Glutamatergic neuron (in vitro differentiated cells): ENCODE results near the gene MAP3K5. TPM values are rescaled to one million over a fixed set of nuclear protein-coding genes. Genes with fewer than 3 reads are reported as not detected.

ENCODE experiments used
- DNase-seq: peaks from one replicate; pipeline ENCODE4 v3.0.0; 2022
- H3K27ac Mint-ChIP-seq: one replicate; pipeline ENCODE4 v1.8.0; 2020; ENCODE audit warnings: mild to moderate bottlenecking, mixed read lengths, inconsistent platforms; ENCODE audit not compliant: unreplicated experiment
- H3K27me3 Mint-ChIP-seq: one replicate; pipeline ENCODE4 v1.8.0; 2020; ENCODE audit warnings: mild to moderate bottlenecking, moderate library complexity, mixed read lengths, inconsistent platforms; ENCODE audit not compliant: unreplicated experiment
- H3K36me3 Mint-ChIP-seq: one replicate; pipeline ENCODE4 v1.8.0; 2020; ENCODE audit warnings: mild to moderate bottlenecking, mixed read lengths, inconsistent platforms; ENCODE audit not compliant: unreplicated experiment
- H3K4me1 Mint-ChIP-seq: one replicate; pipeline ENCODE4 v1.8.0; 2020; ENCODE audit warnings: mild to moderate bottlenecking, low read depth, mixed read lengths, inconsistent platforms; ENCODE audit not compliant: unreplicated experiment
- H3K4me3 Mint-ChIP-seq: one replicate; pipeline ENCODE4 v1.8.0; 2020; ENCODE audit warnings: mild to moderate bottlenecking, mixed read lengths, inconsistent platforms; ENCODE audit not compliant: unreplicated experiment
- H3K9me3 Mint-ChIP-seq: one replicate; pipeline ENCODE4 v1.8.0; 2020; ENCODE audit warnings: mild to moderate bottlenecking, moderate library complexity, mixed read lengths, inconsistent platforms; ENCODE audit not compliant: unreplicated experiment
- CTCF ChIP-seq: fragments of 200-600 bp; sonication (generic); IDR thresholded peaks from one replicate; pipeline ENCODE4 v1.5.0; 2021; ENCODE audit not compliant: partially characterized antibody, unreplicated experiment
- total RNA-seq: library from RNA; stranded (reverse); fragmentation: NEBNext Ultra II Directional; extraction: Animal tissue kit (Norgen Biotek cat#: 25700); gene quantifications from one replicate; pipeline ENCODE4 v1.2.1, GENCODE V29; 2021; ENCODE audit not compliant: unreplicated experiment

The MAP3K5 gene
- total RNA-seq, 1 donor from 2014 or later, result 0.66 TPM

- H3K27me3 Mint-ChIP-seq, result no peaks in the 10 kb centered on the region
- H3K9me3 Mint-ChIP-seq, result no peaks in the 10 kb centered on the region
- DNase-seq, result no peak
- no peak overlapping the region for H3K4me3 Mint-ChIP-seq
- H3K4me1 Mint-ChIP-seq, result no peaks in the 10 kb centered on the region
- peak; percentile 57 for TF ChIP-seq CTCF
- no peaks in the 10 kb centered on the region for H3K36me3 Mint-ChIP-seq
- no peak overlapping the region for H3K27ac Mint-ChIP-seq
These were observed 209.4 kb downstream of the MAP3K5 start for GRCh38 chr6:136582711-136583471.

DNA sequence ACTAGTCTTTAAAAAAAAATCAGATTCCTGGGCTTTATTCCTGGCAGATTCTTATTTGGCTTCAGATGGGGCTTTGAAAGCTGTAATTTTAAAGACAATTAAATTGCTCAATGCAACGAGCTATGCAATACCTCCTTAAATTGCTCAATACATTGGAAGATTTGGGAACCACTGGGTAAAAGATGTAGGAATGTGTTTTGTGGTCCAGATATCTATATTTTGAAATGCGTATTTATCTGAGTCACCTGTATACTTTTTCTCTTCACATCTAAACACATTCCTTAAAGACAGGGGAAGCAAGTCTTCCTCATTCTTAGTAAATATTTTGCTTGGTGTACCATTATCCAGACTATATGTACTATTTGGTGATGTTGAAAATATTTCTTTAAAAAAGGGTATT, 212.5 kb downstream of the MAP3K5 start:
- DNase-seq, result no peak
- Mint-ChIP-seq H3K27me3 (no peaks in the 10 kb centered on the region), H3K9me3 (no peaks in the 10 kb centered on the region), H3K4me1 (no peaks in the 10 kb centered on the region), H3K27ac (no peak overlapping the region), H3K36me3 (no peaks in the 10 kb centered on the region), H3K4me3 (no peak overlapping the region)
- no peak for TF ChIP-seq CTCF

GRCh38 chr6:136576821-136577220, 215.5 kb downstream of the MAP3K5 start:
- DNase-seq, result no peak
- H3K27ac Mint-ChIP-seq, result no peak overlapping the region
- H3K4me1 Mint-ChIP-seq, result no peaks in the 10 kb centered on the region
- H3K4me3 Mint-ChIP-seq, result no peak overlapping the region
- H3K36me3 Mint-ChIP-seq, result peaks cover 2% of the 10 kb centered on the region
- peaks cover 2% of the 10 kb centered on the region for H3K9me3 Mint-ChIP-seq
- TF ChIP-seq CTCF, result no peak
- H3K27me3 Mint-ChIP-seq, result no peaks in the 10 kb centered on the region

DNA sequence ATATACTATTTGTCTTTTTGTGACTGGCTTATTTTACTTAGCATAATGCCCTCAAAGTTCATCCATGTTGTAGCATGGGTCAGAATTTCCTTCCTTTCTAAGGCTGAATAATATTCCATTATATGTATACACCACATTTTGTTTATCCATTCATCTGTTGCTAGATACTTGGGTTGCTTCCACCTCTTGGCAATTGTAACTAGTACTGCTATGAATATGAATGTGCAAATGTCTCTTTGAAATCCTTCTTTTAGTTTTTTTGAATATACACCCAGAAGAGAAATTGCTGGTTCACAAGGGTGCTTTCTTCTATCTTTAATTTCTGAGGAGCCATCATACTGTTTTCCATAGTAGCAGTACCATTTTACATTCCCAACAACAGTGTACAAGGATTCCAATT, 220.8 kb downstream of the MAP3K5 start:
- no peak for TF ChIP-seq CTCF
- no peaks in the 10 kb centered on the region for H3K27me3 Mint-ChIP-seq
- DNase-seq, result no peak
- peaks cover 5% of the 10 kb centered on the region for H3K9me3 Mint-ChIP-seq
- no peak overlapping the region for H3K4me3 Mint-ChIP-seq
- H3K36me3 Mint-ChIP-seq, result peaks cover 5% of the 10 kb centered on the region
- H3K27ac Mint-ChIP-seq, result no peak overlapping the region
- no peaks in the 10 kb centered on the region for H3K4me1 Mint-ChIP-seq

- peaks cover 5% of the 10 kb centered on the region for H3K9me3 Mint-ChIP-seq
- peaks cover 5% of the 10 kb centered on the region for H3K36me3 Mint-ChIP-seq
- H3K4me3 Mint-ChIP-seq, result no peak overlapping the region
- no peaks in the 10 kb centered on the region for H3K27me3 Mint-ChIP-seq
- TF ChIP-seq CTCF, result no peak
- no peak overlapping the region for H3K27ac Mint-ChIP-seq
- DNase-seq, result no peak
- H3K4me1 Mint-ChIP-seq, result no peaks in the 10 kb centered on the region
These were observed 221.2 kb downstream of the MAP3K5 start for GRCh38 chr6:136571065-136571464.
